HG03558 (cell line): ENCODE measurements around the gene KREMEN1.

Experiments
- ATAC-seq: cut with Tn5 transposase; IDR thresholded peaks from one replicate; pipeline ENCODE4 v1.9.1; 2021; ENCODE audit warnings: moderate number of reproducible peaks; ENCODE audit not compliant: unreplicated experiment; ENCODE audit errors: extremely low read depth

KREMEN1 gene

DNA sequence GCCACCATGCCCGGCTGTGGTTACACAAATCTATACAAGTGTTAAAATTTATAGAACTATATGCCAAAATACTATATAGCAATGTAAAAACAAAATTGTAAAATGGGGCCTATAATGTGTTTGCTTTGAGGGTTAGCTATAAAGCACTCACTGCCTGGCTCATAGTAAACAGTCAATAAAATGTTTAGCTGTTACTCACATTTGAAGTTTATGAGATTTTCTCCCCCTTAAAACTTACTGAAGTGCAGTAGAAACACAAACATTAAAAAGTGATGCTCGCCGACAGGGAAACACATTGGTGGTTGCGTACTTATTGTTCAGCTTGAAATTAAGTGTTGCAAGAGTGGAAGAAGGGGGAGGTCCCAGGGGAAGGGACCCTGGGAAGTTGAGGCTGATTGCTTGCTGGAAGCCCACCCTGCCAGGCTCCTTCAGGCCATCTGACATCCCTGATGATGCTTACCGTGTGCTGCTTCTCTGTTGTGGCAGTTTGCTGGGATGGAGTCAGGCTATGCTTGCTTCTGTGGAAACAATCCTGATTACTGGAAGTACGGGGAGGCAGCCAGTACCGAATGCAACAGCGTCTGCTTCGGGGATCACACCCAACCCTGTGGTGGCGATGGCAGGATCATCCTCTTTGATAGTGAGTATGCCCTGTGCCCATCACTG lies 52.1 kb downstream of the KREMEN1 start:
- no peak for ATAC-seq

DNA sequence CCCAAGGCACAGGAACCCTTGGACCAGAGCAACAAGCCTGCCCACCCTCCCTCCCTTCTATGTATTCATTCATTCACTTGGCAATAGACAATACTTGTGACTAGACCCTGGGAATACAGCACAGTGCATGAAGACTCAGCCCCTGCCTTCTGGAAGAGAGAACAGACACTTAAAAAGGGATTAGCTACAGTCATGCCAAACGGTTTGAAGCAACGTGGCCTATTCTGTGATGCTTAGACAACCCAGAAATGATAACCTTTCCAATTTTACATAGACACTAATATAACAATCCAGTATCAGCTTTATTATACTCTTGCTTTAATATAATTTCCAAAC lies 52.6 kb downstream of the KREMEN1 start:
- no peak for ATAC-seq

DNA sequence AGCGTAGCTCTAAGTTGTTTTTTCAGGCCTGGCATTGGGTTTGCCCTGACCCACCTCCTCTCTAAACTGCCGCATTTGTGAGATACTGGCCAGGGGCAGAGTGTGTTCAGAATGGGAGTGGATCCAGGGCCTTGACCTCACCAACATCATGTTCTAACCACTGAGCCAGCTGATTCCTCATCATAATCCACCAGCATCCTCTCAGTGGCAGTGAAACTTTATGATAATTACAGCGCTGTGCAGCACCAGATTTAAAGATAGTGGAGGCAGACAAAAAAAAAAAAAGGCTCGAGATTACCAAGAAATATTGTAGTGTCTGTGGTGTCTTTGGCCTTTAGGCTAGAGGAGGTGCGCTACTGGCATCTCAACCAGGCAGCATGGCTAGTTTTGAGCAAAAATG lies 53.0 kb downstream of the KREMEN1 start:
- no peak for ATAC-seq

DNA sequence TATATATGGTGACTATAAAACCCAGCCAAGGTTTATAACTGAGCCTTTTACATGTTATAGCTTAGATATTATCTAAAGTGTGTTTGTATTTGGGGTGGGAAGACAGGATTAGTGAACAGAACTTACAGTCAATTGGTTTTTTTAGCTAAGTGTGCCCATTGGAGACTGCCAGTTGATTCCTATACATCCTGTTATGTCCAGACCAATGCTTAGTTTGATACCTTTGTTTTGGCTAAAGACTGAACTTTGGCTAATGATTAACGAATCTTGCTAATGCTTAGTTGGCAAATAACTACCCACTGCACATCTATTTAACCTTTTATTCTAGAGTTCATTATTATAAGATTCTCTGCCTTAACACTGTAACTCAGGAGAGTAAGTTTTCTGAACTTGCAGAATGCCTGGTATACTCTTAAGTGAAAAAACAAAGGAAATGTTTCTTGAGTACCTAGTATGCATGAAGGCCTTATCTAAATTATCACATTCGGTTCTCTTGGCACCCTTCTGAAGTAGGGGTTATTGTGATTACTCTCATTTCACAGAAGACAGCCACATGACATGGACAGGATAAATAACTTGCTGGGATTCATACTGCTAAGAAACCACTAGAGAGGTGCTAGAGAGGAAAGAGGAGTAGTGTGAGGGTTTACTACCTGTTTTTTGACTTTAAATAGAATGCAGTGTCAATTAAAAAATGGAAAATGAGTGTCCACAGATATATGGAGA lies 54.0 kb downstream of the KREMEN1 start:
- ATAC-seq: no peak

DNA sequence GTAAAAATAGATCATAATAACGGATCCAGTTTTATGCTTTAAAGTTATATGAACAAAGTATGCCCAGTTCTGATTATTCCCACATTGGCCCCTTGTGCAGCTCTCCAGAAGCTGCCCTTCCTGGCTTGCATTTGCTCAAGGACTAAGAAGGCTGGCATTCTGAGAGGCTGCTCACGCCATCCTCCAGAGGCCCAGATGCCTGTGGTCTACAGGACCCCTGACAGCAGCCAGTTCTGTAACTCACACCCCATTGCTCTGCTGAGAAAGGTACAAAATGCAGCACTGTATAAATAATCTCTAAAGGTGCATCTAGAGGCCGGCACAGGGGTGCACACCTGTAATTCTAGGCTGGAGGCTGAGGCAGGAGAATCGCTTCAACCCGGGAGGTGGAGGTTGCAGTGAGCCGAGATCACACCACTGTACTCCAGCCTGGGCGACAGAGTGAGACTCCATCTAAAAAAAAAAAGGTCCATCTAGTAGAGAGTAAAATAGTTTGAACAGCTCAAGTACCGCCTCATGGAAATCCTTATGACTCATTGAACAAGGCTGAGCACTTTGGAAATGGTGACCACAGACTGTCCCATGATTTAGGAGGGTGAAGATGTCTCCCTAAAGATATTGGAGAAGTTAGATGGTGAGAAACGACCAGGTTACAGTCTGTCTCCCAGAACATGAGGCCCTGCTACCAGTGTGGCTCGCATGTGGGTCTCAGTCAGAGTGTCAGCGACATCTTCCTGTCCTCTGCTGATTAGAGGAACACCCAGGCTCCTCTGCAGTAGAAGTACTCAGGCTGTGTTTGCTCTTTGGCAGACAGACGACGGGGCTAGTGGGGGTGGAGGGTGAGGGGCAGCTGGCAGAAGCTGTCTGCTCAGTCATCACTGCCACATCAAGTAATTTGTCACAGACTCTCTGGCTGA lies 56.3 kb downstream of the KREMEN1 start:
- ATAC-seq: no peak

DNA sequence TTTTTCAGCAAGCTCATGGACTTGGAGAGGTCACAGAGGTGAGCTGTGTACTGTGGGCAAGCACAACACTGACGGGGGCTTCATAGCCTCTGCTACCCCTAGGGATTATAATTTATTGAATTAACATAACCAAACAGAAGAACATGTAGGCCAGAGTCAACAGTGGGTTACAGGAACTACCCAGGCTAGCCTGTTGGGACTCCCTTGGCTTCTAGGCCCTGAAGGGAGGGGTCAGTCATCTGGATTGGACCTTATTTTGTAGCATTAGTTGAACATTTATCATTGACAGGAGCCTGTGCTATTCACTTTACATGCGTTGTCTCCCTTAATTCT lies 56.9 kb downstream of the KREMEN1 start:
- ATAC-seq: no peak

DNA sequence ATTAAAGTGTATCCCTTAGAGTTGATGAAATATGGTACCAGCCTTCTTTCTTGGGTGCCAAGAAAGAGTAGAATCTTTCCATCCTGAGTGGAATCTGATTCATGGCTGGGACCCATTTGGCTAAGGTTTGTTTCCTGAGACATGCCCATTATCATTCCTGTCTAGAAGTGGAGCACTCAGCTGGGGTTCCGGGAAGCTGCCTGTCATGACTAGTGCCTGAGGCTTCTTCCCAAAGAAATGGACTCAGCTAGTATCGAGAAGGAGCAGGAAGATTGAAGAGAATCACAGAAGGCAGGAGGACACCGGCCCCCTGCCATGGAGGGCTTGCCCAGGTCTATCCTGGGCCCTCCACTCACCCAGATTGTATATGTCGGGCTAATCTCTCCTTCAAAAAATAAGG lies 57.6 kb downstream of the KREMEN1 start:
- no peak for ATAC-seq

DNA sequence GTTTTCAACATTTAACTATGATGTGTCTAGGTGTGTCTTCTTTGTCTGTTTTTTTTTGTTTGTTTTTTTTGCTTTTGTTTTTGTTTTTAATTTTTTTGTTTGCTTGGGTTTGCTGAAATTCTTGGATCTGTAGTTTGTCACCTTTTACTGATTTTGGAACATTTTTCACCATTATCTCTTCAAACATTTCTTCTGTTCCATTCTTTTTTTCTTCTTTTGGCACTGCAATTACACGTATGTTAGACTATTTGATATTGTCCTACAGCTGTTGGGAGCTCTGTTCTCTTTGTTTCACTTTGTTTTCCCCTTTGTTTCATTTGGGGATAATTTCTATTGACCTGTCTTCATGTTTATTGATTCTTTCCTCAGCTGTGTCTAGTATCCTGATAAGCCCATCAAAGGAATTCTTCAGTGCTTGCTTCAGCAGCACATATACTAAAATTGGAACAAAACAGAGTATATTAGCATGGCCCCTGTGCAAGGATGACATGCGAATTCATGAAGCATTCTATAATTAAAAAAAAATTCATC lies 60.8 kb downstream of the KREMEN1 start:
- ATAC-seq: no peak

DNA sequence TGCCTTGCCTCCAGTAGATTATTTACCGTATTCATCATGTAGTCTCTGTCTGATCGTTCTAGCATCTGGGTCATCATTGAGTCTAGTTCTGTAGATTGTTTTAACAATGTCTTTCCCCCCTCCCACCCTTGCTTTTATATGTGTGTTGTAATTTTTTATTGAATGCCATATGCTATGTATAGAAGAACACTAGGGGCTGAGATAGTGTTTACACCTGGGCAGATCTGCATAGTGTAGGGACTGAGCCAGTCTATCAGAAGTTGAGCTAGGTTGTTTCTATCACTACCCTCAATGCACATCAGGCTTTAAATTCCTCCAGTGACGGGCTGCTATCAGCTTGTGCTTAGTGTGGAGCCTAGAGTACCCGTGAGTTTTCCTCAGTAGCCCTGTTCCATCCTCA lies 61.6 kb downstream of the KREMEN1 start:
- ATAC-seq: no peak

DNA sequence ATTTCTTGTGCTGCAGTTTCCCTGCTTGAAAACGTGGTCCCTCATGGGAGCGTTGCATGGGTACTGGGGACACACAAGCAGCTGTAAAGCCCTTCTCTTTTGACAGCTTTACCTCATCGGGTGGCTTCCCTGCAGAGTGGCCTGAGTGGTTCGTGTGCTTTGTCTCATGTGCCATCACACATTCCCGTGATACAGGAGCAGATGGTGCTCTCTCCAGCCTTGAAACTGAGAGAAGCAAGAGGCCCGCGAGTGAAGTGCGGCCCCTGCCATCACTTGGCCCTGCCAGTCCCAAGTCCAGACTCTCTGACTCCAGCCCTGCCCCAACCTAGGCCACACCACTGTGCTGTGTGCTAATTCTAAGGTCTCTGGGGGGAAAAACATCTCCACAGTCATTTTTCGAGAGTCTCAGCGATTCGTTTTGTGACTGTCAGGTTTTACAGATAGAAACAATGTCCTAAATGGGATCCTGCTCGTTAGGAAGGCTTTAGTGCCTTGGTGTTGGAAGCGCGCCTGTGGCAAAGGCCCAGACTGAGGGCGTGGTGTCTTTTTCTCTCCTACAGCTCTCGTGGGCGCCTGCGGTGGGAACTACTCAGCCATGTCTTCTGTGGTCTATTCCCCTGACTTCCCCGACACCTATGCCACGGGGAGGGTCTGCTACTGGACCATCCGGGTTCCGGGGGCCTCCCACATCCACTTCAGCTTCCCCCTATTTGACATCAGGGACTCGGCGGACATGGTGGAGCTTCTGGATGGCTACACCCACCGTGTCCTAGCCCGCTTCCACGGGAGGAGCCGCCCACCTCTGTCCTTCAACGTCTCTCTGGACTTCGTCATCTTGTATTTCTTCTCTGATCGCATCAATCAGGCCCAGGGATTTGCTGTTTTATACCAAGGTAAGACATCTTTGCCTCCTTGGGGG lies 64.2 kb downstream of the KREMEN1 start:
- ATAC-seq: no peak

DNA sequence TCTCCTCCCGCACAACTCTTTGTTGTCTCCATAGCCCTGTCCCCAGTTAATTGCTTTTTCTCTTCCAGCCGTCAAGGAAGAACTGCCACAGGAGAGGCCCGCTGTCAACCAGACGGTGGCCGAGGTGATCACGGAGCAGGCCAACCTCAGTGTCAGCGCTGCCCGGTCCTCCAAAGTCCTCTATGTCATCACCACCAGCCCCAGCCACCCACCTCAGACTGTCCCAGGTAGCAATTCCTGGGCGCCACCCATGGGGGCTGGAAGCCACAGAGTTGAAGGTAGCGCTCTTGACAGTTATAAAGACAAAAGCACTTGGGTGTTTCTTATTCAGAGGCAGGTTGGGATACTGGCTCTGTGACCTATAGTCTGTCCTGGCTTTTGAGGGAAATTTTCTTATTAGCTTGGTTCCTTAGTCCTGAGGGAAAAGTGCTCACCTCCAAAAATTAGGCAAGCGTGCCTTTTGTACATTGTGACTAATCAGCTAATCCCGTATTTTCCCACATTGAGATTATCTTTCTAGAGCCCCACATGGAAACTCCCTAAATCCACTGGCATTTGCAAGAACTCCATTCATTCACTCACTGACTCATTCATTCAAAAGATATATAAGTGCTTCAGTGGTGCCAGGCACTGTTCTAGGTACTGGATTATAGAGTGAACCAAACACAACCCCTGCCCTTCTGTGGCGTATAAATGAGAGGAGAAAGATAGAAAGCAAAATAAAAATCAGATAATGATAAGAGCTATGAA lies 65.9 kb downstream of the KREMEN1 start:
- ATAC-seq: no peak

DNA sequence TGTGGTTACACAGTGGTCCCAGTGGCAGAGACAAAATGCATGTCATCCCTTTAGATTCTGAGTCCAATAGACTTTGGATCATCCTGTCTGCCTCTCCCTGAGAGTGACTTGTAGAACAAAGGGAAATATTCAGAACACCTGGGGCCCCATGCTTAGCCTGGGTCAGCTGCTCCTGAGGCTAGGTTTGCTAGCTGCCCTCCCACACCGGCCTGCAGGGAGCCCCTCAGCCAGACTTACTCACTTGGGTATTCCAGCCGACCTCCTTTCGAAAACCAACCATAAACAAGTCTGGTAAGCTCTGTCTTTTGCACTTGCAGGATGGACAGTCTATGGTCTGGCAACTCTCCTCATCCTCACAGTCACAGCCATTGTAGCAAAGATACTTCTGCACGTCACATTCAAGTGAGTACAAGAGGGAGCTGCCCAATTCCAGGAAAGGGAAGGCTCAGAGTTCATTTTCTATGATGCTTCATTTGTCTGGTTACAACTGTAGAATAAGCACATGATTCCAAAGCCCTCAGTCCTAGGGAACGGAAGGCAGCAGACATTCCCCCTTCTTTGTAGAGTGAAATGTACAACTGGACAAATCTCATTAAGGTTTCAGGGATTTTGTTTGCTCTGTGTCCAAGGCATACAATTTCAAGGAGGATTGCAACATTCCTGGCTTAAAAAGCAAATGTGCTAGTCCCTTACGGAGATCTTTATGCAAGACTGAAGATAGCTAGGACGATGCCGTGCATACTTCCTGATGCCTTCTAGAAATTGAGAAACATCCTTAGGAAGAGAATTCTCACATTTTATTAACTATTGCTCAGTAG lies 67.3 kb downstream of the KREMEN1 start:
- no peak for ATAC-seq

DNA sequence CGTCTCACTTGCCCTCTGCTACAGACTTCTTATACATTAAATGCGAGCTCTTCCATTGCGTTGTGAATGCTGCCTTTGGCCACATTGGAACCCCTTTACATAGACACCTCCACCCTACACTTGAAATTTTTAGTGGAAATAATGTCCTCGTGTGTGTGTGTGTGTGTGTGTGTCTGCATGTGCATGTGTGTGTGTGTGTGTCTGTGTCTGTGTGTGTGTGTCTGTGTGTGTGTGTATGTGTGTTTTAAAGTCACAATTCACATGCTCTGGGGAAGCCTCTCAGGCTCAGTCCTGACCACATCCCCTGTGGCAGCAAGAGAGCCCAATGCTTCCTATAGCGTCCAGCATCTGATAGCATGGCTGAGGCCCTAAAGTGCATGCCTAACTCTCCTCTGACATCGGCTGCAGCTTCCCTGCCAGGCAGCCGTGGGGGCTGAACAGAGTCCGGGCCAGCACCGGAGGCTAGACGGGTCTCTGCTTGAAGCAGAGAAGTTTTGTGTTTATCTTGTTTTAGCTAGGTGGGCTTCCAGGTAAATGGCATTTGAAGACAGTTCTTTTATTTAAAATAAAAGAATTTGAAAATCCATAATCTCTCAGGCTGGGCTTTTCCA lies 68.3 kb downstream of the KREMEN1 start:
- ATAC-seq: no peak

DNA sequence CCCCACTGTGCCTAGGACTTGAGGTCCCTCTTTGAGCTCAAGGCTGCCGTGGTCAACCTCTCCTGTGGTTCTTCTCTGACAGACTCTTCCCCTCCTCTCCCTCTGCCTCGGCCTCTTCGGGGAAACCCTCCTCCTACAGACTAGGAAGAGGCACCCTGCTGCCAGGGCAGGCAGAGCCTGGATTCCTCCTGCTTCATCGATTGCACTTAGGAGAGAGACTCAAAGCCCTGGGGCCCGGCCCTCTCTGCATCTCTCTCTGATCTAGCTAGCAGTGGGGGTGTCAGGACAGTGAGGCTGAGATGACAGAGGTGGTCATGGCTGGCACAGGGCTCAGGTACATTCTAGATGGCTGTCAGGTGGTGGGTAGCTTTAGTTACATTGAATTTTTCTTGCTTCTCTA lies 69.3 kb downstream of the KREMEN1 start:
- no peak for ATAC-seq

DNA sequence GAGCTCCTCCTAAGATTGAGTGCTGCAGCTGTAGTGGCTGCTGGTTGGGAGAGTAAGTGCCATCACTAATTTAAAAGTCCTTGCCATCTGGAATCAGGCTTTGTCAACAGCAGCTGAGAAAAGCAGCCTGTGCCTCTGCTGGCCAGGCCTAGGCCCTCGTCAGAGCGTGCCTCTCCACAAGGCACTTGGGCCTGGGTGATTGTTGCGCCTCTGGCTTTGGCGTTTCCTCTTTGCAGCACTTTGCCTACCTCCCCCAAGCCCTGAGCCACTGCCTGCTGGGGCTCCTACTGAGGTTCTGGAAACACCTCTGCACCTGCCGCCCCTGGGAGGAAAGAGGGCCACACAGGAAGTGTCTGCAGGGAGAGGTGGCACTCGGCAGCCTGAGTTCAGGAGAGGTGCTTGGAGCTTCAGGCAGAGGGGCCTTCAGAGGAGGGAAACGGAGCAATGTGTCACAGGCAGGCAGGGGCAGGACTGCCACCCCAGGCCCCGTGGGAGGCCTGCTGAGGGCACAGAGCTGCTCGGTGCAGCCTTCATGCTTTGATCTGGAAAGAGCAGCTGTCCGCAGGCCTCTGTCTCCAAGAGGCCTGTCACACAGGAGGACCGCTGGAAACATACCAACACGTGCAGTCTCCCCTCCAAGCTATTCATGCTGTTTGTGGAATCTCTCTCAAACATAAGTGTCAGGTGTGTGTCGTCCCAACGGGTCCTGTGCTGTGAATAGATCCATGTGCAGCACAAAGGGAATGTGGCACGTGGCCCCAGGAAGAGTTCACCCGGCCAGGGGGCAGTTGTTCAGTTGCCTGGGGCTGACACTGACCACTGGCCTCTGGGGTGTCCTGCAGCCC lies 71.3 kb downstream of the KREMEN1 start:
- no peak for ATAC-seq

DNA sequence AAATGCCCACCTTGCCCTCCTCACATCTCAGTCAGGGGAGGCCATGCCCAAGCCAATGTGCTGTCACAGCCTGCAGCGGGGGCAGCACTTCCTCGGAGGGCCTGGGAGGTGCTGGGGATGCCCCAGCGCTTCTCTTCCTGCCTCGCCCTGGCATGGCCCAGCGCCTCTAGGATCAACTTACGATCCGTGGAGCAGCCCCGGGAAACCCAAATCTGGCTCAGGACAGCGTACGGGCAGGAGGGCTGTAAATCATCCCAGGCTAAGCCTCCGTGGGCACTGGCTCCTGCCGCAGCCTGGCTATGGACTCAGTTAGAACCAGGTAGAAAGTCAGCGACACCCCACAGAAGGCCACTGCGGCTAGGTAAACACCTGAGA lies 71.9 kb downstream of the KREMEN1 start:
- no peak for ATAC-seq

DNA sequence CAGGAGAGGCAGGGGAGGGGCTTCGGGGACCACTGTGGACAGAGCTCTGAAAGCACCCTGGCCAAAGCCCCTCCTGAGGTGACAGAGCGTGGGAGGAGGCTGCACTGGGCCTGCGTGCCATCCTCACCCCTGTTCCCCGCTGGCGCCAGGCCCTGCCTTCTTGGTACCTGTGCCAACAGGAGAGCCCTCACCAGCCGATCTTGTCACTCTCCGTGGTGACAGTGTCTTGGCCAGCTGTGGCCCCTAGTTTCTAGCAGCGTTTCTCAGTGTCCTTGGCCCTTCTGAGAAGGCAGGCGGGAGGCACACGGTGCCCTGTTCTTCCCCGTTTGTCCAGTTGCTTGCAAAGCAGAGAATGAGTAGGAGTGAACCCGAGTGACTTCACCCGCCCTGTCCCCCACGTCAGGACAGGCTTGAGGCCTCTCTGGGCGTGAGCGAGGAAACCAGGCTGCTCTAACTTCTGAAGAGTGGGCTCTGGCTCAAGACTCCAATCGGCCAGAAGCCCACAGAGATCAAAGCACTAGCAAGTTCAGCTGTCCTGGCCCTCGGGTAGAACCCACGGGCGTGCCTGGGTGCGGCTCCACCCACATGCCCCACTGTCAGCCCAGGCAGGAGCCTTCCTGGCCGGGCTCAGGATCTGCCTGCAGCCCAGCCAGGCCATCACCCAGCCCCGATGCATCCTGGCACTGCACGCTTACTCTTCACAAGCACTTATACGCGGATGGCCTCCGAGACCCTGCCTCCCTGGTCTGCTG lies 72.7 kb downstream of the KREMEN1 start:
- no peak for ATAC-seq
